Left renal pelvis (tissue), 4 donors: ENCODE results near the gene GREB1L. TPM values are rescaled to one million over a fixed set of nuclear protein-coding genes. Genes with fewer than 3 reads are reported as not detected.

ENCODE experiments used
- DNase-seq, 4 donors: peaks; one replicate each; pipeline ENCODE4 v3.0.0-alpha.2; 2013; ENCODE audit warnings: low read depth in 4 of 4, low spot score in 3 of 4
- polyA plus RNA-seq, 4 donors: library from polyadenylated mRNA; unstranded; fragments of 120-200 nt; gene quantifications; one replicate each; pipeline ENCODE4 v1.2.1, GENCODE V29; 2013; ENCODE audit not compliant: insufficient read length in 4 of 4

Gene GREB1L
- polyA plus RNA-seq, 4 donors: 2.6 to 6.7 (median 3.7) TPM

DNA sequence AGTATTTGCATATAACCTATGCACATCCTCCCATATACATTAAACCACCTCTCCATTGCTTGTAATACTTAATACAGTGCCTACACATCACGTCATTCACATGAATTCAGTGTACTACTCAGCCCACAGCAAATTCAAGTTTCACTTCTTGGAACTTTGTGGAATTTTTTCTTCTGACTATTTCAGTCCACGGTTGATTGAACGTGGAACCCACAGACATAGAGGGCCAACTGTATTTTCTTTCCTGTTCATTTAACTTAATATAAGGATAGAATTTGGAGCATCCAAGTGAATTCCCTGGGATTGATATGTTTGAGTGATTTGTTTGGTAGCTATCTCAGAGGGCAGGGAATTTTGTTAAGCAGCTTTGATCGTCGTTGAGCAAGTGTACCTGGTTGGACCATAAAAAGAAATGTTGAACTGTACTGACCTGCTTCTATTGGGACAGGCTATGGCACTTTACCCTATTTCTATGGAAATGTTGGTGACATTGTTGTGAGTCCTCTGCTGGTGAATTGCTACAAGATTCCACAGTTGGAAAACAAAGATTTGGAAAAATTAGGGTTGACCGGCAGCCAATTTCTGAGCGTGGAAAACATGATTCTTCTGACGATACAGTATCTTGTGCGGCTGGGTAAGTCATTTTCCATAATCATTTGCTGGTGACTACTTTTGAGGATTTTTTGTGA, 201.9 kb downstream of the GREB1L start:
- no peak for DNase-seq

DNA sequence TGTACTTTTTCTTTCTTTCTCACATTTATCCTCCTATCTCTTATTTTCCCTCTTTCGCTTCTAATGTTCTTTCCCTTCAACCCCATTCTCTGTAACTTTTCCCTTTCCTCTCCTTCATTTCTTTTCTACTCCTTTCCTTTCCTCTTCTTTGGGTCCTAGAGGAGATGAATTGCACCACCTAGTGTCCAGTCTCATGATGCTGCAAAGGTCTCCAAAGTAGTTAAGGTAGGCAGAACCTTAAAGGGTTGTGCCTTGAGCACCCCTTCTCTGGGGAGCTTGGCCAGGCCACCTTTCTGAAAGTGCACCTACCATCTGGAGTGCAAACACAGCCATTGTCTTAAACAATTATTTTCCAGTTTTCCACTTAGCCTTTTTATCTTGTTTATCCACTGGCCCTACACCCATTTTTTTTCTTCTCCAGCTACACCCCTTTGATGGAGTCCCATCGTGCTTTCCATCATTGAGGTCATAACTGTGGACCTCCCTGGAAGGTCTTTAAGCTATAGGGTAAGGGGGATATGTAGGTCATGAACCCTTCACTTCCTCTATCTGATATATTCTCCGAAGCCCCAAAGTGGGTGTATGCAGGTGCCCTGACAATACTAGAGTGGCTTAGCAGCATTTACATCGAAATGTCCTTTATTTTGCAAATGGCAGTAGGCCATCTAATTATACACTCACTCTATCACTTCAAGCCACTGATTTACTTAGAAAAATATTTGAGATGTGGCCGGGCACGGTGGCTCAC, 202.6 kb downstream of the GREB1L start:
- peak; percentile 24 to 29 (median 25) for DNase-seq

GRCh38 chr18:21448299-21448698, 206.3 kb downstream of the GREB1L start:
- DNase-seq: no peak

DNA sequence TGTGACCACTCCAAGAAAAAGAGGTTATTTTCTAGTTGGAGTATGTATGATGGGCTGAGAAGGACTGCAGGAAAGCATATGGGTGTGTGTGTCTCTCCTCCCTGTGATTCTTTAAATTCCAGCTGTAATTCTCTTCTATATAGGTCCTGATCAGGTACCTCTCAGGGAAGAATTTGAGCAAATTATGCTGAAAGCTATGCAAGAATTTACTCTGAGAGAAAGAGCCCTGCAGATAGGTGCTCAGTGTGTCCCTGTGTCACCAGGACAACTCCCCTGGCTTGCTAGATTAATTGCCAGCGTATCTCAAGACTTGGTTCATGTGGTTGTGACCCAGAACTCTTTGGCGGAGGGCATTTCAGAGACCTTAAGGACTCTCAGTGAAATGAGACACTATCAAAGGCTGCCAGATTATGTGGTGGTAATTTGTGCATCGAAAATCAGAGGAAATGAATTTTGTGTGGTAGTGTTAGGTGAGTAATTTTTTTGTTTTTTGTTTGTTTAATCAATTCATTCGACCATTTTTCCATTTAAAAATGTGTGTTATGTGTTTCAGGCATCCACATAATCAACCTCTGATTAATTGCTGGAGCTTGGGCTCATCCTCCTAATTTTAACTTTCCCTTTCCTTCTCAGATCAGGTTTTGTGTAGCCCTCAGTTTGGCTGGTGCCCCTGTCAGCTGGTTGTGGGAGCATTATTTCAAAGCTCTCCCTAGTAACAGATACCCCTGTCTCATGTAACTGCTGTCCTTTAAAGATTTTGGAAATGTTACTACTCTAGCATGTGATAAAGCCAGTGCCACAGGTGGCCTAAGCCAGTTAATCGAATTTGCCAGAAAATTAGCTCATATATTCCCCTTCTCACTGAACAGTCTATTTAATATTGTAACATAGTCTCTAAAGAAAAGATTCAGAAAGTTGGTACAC, 207.6 kb downstream of the GREB1L start:
- DNase-seq: no peak

DNA sequence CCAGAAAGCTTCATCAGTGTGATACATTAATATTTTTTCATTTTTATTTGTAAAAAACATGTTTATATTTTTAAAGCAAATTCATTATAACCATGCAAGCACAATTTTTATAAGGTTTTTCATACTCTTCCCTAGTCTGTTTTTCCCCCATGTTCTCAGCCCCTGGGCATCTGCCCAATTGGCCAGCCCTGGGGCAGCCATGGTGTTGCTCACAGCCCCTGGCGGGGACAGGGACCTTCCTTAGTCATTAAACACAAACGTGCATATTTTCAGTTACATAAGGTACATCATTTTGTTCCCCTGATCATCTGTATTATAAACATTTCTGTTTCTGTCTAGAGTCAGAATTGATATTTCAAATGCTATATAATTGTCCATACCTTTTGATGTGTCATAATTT, 208.5 kb downstream of the GREB1L start:
- no peak for DNase-seq

- DNase-seq: no peak
Measured at GRCh38 chr18:21450913-21451312, 208.9 kb downstream of the GREB1L start.

DNA sequence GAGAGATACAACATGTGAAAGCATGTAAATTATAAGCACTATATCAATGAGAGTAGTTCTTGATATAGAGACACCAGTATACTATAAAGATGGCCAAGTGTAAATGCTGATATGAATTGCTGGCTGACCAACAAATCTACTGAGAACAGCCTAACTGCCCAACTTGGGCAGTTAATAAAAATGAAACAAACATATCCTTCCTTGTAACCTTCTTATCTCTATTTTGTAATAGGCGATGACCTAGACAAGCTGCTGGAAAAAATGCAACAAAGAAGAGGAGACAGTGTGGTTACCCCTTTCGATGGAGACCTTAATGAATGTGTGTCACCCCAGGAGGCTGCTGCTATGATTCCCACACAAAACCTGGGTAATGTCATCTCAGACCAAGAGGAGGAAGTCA, 209.8 kb downstream of the GREB1L start:
- DNase-seq: no peak

DNA sequence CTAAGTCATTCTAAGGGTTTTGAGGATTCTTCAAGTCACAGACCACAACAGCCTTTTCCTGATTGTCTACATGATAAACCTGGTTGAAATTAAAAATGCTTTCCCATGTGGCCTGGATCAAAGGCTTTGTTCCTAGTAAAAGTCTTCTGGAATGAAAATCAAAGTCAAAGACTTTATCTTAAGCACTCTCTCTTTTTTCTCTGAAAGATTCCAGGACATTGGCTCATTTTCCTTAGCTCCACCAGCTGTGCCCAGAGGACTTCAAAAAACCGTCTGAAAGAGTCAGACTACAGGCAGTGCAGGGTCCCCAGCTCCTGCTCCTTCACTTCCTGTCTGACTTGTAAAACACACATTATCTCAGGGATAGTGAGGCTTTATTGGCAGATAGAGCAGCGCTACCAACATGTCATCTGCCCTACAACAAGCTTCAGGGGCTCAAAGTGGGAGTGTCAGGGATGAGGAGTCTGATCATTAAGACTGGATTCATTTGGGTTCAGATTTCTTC, 210.3 kb downstream of the GREB1L start:
- DNase-seq: no peak

- DNase-seq: no peak
Measured at GRCh38 chr18:21452796-21453510, 210.9 kb downstream of the GREB1L start.

GRCh38 chr18:21453511-21453901, 211.5 kb downstream of the GREB1L start:
- DNase-seq: no peak

DNA sequence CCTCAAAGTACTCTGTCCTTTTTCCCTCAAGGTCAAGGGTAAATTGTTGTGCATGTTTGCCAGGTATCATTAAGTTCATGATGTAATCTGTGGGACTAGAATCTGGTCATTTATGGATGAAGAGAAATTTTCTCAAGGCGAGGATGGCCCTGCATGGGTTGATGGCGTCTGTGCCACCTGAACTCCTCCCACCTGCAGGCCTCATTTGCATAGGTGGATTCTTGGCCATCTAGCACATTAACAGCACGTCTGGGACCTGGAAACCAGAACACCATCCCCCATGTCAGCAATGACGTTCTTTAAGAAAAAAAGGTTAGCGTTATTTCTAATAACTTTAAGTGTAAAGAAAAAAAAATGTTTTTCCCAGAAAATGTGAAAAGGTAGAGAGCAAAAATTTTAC, 212.7 kb downstream of the GREB1L start:
- no peak for DNase-seq

DNA sequence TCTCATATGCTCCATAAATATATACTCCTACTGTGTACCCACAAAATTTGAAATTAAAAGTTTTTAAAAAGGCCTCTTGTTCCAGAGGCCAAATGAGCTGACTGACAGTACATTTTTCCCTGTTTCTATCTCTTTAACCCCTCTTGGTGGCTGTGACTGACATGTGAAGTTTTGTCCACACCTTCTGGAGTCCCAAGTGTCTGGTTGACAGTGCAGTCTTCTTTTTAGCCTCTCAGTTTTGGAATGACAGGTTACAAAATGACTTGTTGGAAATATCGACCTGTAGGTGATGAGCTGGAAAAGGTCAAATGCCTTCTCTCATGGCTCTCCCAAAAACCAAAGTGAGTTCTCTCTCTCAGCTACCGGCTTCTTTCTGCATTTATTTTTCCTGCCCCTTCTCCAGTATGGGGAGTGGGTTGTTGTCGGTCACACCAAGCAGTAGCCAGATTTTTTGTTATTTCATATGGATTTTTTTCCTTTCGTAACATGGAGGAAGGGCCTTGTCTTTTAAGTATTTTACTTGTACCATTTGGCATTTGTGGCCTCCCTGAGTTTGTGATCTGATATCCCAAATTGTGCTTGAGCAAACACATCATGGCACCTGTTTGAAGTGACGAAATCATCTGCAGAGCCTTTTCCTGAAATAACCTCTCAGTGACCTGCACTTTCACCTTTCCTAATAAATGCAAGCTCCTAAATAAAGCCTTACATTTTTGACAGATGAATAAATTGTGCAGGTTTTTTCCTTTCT, 214.6 kb downstream of the GREB1L start:
- no peak for DNase-seq

DNA sequence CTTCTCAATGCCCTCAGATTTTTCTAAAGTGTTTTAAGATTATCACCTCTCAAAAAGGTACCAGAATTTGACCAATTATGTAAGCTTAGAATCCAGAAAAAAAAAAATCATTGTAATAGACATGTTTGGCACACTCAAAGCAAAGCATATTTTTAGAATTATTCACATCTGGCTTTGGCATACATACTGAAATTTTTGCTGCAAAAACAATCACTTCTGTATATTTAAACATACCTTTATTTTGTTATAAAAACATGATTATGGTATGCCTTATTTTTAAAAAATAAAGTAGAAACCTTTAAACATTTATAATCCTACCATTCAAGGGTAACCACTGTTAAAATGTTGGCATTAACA, 215.1 kb downstream of the GREB1L start:
- DNase-seq: no peak

DNA sequence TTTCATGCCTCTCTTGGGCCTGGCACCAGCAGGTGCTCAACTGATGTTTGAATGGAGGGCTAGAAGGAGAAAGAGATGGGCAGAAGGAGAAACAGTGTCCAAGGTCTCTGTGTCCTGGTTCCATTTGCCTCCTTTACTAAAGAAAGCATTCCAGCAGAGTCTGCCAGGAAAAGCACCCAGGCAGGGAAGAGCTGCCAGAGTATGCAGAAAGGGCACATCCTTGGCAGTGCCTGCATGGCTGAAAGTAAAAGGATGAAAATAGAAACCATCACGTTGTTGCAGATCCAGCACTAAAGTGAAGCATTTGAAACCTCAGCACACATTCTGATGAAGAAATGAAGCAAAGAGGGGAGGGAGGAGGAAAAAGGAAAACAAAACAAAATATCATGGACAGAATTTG, 216.3 kb downstream of the GREB1L start:
- no peak for DNase-seq

DNA sequence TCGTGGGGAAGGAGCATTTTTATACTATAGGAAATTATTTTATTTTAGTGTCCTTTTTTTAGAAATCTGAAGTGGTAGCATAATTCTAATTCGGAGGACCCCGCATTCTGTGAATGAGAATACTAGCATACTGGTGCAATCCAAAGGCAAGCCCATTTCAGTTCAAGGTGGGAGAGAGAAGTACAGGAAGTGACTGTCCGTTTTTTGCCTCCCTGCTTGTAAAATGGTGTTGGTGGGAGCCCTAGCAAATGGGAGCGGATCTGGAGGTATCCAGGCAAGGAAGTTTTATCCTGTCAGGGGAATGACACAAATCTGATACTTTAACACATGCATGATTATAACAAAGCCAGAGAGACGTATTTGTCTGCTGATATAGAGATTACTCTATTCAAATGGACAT, 216.8 kb downstream of the GREB1L start:
- no peak for DNase-seq

- DNase-seq: no peak
Measured at GRCh38 chr18:21459706-21460286, 217.8 kb downstream of the GREB1L start.

GRCh38 chr18:21461460-21461859, 219.4 kb downstream of the GREB1L start:
- DNase-seq: no peak

GRCh38 chr18:21463718-21464117, 221.7 kb downstream of the GREB1L start:
- DNase-seq: no peak

- no peak for DNase-seq
Measured at GRCh38 chr18:21468514-21469164, 226.6 kb downstream of the GREB1L start.
